ENCODE data around the gene DENND1A.

The DENND1A gene

GRCh38 chr9:123357743-123358059, 572.2 kb downstream of the DENND1A start:
- Histone ChIP-seq H3K4me2 (ENCODE audit: low read length, poor library complexity, severe bottlenecking) (no peak overlapping the region), H3K4me3 (ENCODE audit: insufficient read depth in 1 of 2, low read depth in 1 of 2, low read length in 2 of 2) (no peak overlapping the region), H4K8ac (ENCODE audit: low read length) (no peak overlapping the region), H2BK120ac (ENCODE audit: low read depth, low read length) (no peak overlapping the region), H2AFZ (ENCODE audit: low read depth, low read length) (no peak overlapping the region), H3K79me1 (replicated peaks; ENCODE audit: low read length, poor library complexity, severe bottlenecking) (no peaks in the 10 kb centered on the region), H3K36me3 (ENCODE audit: control insufficient read depth in 1 of 2, insufficient read depth in 2 of 2, low read depth in 1 of 2, low read length in 2 of 2) (no peaks in the 10 kb centered on the region), H3K27me3 (ENCODE audit: control insufficient read depth in 1 of 2, insufficient read depth in 1 of 2, low read length in 2 of 2) (peaks cover 41 to 54% of the 10 kb centered on the region in 2 experiments), H2BK12ac (ENCODE audit: low read length in 2 of 2) (no peak overlapping the region), H2BK5ac (ENCODE audit: low read depth, low read length, poor library complexity, severe bottlenecking) (no peak overlapping the region), H3K4ac (ENCODE audit: low read depth in 1 of 2, low read length in 2 of 2) (no peak overlapping the region), H3K4me1 (ENCODE audit: control insufficient read depth, insufficient read depth, low read depth, low read length) (peaks cover 51% of the 10 kb centered on the region), H3K9me3 (ENCODE audit: control insufficient read depth, low read length) (no peaks in the 10 kb centered on the region), H2AK5ac (ENCODE audit: low read length, severe bottlenecking) (no peak overlapping the region), H3K9ac (ENCODE audit: low read length) (no peak overlapping the region), H3K18ac (ENCODE audit: low read depth in 1 of 2, low read length in 2 of 2) (no peak overlapping the region), H4K91ac (ENCODE audit: low read length) (peak overlapping the region; percentile 0), H2BK15ac (ENCODE audit: low read depth, poor library complexity, severe bottlenecking) (no peak overlapping the region), H3K23ac (ENCODE audit: low read length in 2 of 2) (no peak overlapping the region), H3K14ac (ENCODE audit: low read length in 2 of 2) (peak overlapping the region in 1 of 2 experiments; percentile 15), H3K27ac (ENCODE audit: low read length, poor library complexity, severe bottlenecking) (no peak overlapping the region)
- WGBS = 93% methylated on average over 2 of the region's 2 CpGs
- DNase-seq = no peak

DNA sequence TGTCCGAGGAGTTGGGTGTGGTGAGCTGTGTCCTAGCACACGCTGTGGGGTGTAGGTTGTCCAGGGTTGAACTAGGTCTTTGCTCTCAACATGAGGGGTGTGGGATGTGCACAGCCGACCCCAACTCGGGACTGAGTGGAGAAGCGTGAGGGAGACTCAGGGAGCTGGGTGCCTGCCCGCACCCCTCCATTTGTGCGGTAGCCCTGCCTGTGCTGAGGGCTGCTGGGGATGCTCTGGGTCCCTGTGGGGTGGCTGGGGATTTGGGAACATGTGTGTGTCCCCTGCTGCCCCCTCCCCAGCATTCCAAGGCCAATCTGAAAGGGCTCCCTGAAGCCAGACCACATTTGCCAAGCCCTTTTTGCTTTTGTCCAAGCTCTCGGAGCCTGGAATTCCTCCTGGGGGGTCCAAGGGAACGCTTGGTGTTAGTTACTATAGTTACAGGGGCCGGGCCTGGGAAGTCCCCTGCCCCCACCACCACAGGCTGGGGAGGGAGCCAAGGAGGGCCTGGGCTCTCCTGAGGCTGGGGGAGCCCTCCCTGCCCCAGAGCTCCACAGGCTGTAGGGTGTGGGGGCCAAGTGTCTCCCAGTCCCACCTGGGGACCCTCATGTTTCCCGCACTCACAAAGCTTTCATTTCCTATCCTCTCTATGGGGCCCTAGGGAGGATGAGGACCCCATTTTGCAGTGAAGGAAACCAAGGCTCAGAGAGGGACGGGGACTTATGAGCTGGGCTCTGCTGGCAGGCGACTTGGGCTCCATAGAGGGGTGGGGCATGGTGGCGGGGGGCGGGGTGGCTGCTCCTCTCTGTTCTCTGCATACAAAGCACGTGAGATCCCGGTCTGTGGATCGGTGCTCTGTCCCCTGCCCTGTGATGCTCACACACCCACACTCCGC, 572.8 kb downstream of the DENND1A start:
- H3K18ac ChIP-seq (ENCODE audit: low read depth in 1 of 2, low read length in 2 of 2) = no peak overlapping the region
- H2AK5ac ChIP-seq (ENCODE audit: low read length, severe bottlenecking) = no peak overlapping the region
- H3K27ac ChIP-seq (ENCODE audit: low read length, poor library complexity, severe bottlenecking) = no peak overlapping the region
- peak overlapping the region in 1 of 2 experiments; percentile 15 for H3K14ac ChIP-seq (ENCODE audit: low read length in 2 of 2)
- no peak overlapping the region for H2BK120ac ChIP-seq (ENCODE audit: low read depth, low read length)
- no peak overlapping the region for H4K8ac ChIP-seq (ENCODE audit: low read length)
- no peaks in the 10 kb centered on the region for H3K79me1 ChIP-seq (replicated peaks; ENCODE audit: low read length, poor library complexity, severe bottlenecking)
- no peak overlapping the region for H3K4me2 ChIP-seq (ENCODE audit: low read length, poor library complexity, severe bottlenecking)
- DNase-seq = no peak
- H3K36me3 ChIP-seq (ENCODE audit: control insufficient read depth in 1 of 2, insufficient read depth in 2 of 2, low read depth in 1 of 2, low read length in 2 of 2) = no peaks in the 10 kb centered on the region
- H4K91ac ChIP-seq (ENCODE audit: low read length) = peak overlapping the region; percentile 7
- H2BK15ac ChIP-seq (ENCODE audit: low read depth, poor library complexity, severe bottlenecking) = no peak overlapping the region
- H2AFZ ChIP-seq (ENCODE audit: low read depth, low read length) = no peak overlapping the region
- H3K4ac ChIP-seq (ENCODE audit: low read depth in 1 of 2, low read length in 2 of 2) = no peak overlapping the region
- H2BK12ac ChIP-seq (ENCODE audit: low read length in 2 of 2) = peak overlapping the region in 1 of 2 experiments; percentile 5
- H3K9me3 ChIP-seq (ENCODE audit: control insufficient read depth, low read length) = no peaks in the 10 kb centered on the region
- H3K4me3 ChIP-seq (ENCODE audit: insufficient read depth in 1 of 2, low read depth in 1 of 2, low read length in 2 of 2) = no peak overlapping the region
- no peak overlapping the region for H2BK5ac ChIP-seq (ENCODE audit: low read depth, low read length, poor library complexity, severe bottlenecking)
- no peak overlapping the region for H3K9ac ChIP-seq (ENCODE audit: low read length)
- H3K4me1 ChIP-seq (ENCODE audit: control insufficient read depth, insufficient read depth, low read depth, low read length) = peaks cover 51% of the 10 kb centered on the region
- no peak overlapping the region for H3K23ac ChIP-seq (ENCODE audit: low read length in 2 of 2)
- 37% methylated on average over 18 of the region's 19 CpGs for WGBS
- H3K27me3 ChIP-seq (ENCODE audit: control insufficient read depth in 1 of 2, insufficient read depth in 1 of 2, low read length in 2 of 2) = peaks cover 44 to 56% of the 10 kb centered on the region in 2 experiments

- no peak within 1 kb of the TSS for H4K91ac ChIP-seq (ENCODE audit: low read length)
- H3K4me1 ChIP-seq (ENCODE audit: control insufficient read depth, insufficient read depth, low read depth, low read length) = peaks cover 47% of the 10 kb centered on the region
- peaks cover 50 to 60% of the 10 kb centered on the region in 2 experiments for H3K27me3 ChIP-seq (ENCODE audit: control insufficient read depth in 1 of 2, insufficient read depth in 1 of 2, low read length in 2 of 2)
- H2BK120ac ChIP-seq (ENCODE audit: low read depth, low read length) = no peak within 1 kb of the TSS
- no peak within 1 kb of the TSS for H4K8ac ChIP-seq (ENCODE audit: low read length)
- H2BK15ac ChIP-seq (ENCODE audit: low read depth, poor library complexity, severe bottlenecking) = no peak within 1 kb of the TSS
- H3K9me3 ChIP-seq (ENCODE audit: control insufficient read depth, low read length) = no peaks in the 10 kb centered on the region
- H3K4ac ChIP-seq (ENCODE audit: low read depth in 1 of 2, low read length in 2 of 2) = no peak within 1 kb of the TSS
- H3K27ac ChIP-seq (ENCODE audit: low read length, poor library complexity, severe bottlenecking) = no peak within 1 kb of the TSS
- H3K23ac ChIP-seq (ENCODE audit: low read length in 2 of 2) = no peak within 1 kb of the TSS
- WGBS = 7% methylated on average over 16 of the region's 17 CpGs
- no peak within 1 kb of the TSS for H2AFZ ChIP-seq (ENCODE audit: low read depth, low read length)
- no peak within 1 kb of the TSS for H3K18ac ChIP-seq (ENCODE audit: low read depth in 1 of 2, low read length in 2 of 2)
- H2BK12ac ChIP-seq (ENCODE audit: low read length in 2 of 2) = peak within 1 kb of the TSS in 1 of 2 experiments; percentile 5
- no peak within 1 kb of the TSS for H3K9ac ChIP-seq (ENCODE audit: low read length)
- no peak within 1 kb of the TSS for H3K4me2 ChIP-seq (ENCODE audit: low read length, poor library complexity, severe bottlenecking)
- H3K14ac ChIP-seq (ENCODE audit: low read length in 2 of 2) = no peak within 1 kb of the TSS
- H3K36me3 ChIP-seq (ENCODE audit: control insufficient read depth in 1 of 2, insufficient read depth in 2 of 2, low read depth in 1 of 2, low read length in 2 of 2) = no peaks in the 10 kb centered on the region
- H3K4me3 ChIP-seq (ENCODE audit: insufficient read depth in 1 of 2, low read depth in 1 of 2, low read length in 2 of 2) = peak within 1 kb of the TSS in 1 of 2 experiments; percentile 15
- H2BK5ac ChIP-seq (ENCODE audit: low read depth, low read length, poor library complexity, severe bottlenecking) = no peak within 1 kb of the TSS
- DNase-seq = peak; percentile 50
- no peaks in the 10 kb centered on the region for H3K79me1 ChIP-seq (replicated peaks; ENCODE audit: low read length, poor library complexity, severe bottlenecking)
- no peak within 1 kb of the TSS for H2AK5ac ChIP-seq (ENCODE audit: low read length, severe bottlenecking)
Measured at GRCh38 chr9:123355761-123356431, 574.0 kb downstream of the DENND1A start, which contains the start of gene CRB2. Gene CRB2, plus strand, starts transcription at chr9:123356197. Its CDS starts 64 bp downstream, at chr9:123356261.

- Histone ChIP-seq H2AFZ (ENCODE audit: low read depth, low read length) (no peak overlapping the region), H3K4me2 (ENCODE audit: low read length, poor library complexity, severe bottlenecking) (no peak overlapping the region), H3K18ac (ENCODE audit: low read depth in 1 of 2, low read length in 2 of 2) (no peak overlapping the region), H3K79me1 (replicated peaks; ENCODE audit: low read length, poor library complexity, severe bottlenecking) (no peaks in the 10 kb centered on the region), H4K91ac (ENCODE audit: low read length) (no peak overlapping the region), H2BK15ac (ENCODE audit: low read depth, poor library complexity, severe bottlenecking) (no peak overlapping the region), H3K36me3 (ENCODE audit: control insufficient read depth in 1 of 2, insufficient read depth in 2 of 2, low read depth in 1 of 2, low read length in 2 of 2) (no peaks in the 10 kb centered on the region), H3K4me1 (ENCODE audit: control insufficient read depth, insufficient read depth, low read depth, low read length) (peaks cover 38% of the 10 kb centered on the region), H3K27me3 (ENCODE audit: control insufficient read depth in 1 of 2, insufficient read depth in 1 of 2, low read length in 2 of 2) (peaks cover 58 to 64% of the 10 kb centered on the region in 2 experiments), H3K14ac (ENCODE audit: low read length in 2 of 2) (no peak overlapping the region), H3K4ac (ENCODE audit: low read depth in 1 of 2, low read length in 2 of 2) (no peak overlapping the region), H3K23ac (ENCODE audit: low read length in 2 of 2) (no peak overlapping the region), H2BK120ac (ENCODE audit: low read depth, low read length) (no peak overlapping the region), H4K8ac (ENCODE audit: low read length) (no peak overlapping the region), H3K9me3 (ENCODE audit: control insufficient read depth, low read length) (no peaks in the 10 kb centered on the region), H3K4me3 (ENCODE audit: insufficient read depth in 1 of 2, low read depth in 1 of 2, low read length in 2 of 2) (no peak overlapping the region), H3K9ac (ENCODE audit: low read length) (no peak overlapping the region), H2BK5ac (ENCODE audit: low read depth, low read length, poor library complexity, severe bottlenecking) (no peak overlapping the region), H2AK5ac (ENCODE audit: low read length, severe bottlenecking) (no peak overlapping the region), H3K27ac (ENCODE audit: low read length, poor library complexity, severe bottlenecking) (no peak overlapping the region), H2BK12ac (ENCODE audit: low read length in 2 of 2) (no peak overlapping the region)
- DNase-seq = peak; percentile 62
- 44% methylated on average over 9 of the region's 9 CpGs for WGBS
Measured at GRCh38 chr9:123354806-123355508, 575.0 kb downstream of the DENND1A start.
